HG03432 (cell line): Measurements from ENCODE around the gene EID3.

ENCODE experiments used
- ATAC-seq: cut with Tn5 transposase; IDR thresholded peaks from one replicate; pipeline ENCODE4 v1.9.1; 2021; ENCODE audit warnings: mild to moderate bottlenecking, moderate library complexity; ENCODE audit not compliant: unreplicated experiment

EID3 gene

DNA sequence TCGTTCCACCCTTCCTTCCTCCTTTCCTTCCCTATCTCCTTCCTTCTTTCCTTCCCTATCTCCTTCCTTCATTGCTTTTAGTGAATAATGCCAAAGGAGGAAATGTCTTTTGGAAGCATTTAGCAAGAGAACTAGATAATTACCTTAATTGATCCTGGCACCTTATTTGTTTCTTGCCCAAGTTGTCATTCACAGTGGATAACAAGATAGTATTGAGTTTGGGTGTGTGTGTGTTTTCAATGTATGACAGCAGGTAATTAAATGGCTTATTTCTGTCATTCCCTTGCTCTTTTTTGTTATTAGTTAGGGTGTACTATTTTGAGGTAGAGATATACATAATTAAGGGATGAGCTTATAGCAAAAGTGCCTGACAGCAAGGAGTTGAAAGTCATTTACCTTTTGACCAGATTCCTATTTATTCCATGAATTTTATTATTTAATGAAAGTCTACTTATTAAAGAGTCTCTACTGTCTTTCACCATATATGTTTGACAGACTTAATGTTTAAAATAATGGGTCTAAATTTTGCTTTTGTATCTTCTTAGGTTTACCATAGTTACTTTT lies 30.2 kb downstream of the EID3 start:
- no peak for ATAC-seq

DNA sequence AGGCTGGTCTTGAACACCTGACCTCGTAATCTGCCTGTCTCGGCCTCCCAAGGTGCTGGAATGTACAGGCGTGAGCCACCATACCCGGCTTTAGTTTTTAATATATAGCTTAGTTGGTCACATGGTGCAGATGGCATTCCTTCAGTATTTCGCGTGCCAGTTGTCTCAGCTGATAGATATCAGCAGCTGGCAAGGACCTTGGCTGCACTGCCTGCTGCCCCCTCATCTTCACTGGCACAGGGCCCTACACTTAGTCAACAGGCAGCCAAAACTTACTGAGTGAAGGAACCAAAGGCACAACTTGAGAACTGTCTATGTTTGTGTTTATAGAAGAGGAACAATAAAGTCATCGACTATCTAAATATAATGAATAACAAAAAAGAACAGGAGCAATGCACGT lies 31.0 kb downstream of the EID3 start:
- no peak for ATAC-seq

DNA sequence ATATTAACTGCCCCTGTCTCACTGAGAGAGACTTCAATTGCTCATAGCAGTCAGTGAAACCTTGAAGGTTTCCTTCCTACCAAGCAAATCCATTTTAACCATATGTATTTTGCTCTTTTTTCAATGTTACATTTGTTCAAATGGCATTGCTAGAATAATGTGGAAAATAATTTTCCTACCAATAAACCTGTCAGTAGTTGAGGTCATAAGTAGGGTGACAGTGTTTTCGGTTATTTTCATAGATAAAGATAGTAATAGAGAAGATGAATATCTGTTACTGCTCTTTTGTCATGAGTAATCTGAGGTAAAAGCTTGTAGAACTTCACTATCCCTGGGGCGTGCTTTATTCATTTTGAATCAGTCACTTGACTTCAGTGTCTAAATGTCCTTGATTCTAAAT lies 32.6 kb downstream of the EID3 start:
- no peak for ATAC-seq

DNA sequence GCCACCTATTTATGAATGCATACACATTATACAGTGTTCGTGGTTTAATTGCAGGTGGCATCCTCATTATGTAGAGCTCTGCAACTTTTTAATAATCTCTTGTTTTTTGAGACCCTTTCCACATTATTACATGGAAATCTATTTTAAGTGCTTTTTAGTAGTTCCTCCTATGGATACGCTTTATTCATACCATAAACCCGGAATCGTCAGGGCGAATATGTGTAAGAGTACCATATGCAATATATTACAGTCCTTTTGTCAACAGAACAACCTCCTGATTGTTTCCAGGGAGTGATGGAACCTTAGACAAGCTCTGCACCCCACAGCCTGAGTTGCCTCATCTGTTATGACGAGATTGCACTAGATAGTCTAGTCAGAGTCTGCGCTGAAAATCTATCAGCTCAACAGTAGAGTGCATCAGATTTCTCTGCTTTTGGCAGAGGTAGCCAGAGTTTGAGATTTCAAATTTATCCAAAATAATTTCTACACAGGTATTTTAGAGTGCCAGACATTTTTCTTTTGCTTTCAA lies 33.6 kb downstream of the EID3 start:
- ATAC-seq, result no peak

DNA sequence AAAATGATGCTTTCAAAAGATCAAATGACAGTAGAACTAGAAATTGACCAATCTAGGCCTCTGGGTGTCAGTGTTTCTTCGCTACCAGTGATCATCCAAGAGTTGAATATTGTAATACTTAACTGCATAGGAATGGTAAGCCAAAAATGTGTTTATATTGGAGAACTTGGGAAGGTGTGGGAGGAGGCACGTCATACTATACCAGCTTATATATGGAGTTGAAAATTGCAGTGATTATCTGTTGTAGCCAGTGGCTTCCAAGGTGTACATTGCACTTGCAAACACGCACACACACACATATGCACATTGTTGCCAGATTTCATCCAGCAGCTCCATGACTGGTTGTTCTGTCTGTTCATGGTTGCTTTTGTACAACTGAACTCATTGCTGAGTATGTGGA lies 36.1 kb downstream of the EID3 start:
- no peak for ATAC-seq

DNA sequence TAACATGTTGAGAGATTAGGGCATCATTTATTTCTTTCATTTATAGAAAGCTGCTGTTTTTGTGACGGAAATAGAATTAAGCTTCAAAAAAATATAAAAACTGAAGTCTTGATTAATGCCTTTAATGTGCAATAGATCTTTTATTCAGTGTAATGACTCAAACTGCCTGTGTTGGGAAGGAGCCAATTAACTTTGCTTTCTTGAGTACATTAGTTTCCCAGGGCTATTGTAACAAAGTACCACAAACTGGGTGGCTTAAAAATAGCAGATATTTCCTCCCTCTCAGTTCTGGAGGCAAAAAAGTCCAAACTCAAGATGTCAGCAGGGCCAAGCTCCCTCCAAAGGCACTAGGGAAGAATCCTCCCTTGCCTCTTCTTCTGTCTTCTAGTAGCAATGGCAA lies 36.6 kb downstream of the EID3 start:
- no peak for ATAC-seq

DNA sequence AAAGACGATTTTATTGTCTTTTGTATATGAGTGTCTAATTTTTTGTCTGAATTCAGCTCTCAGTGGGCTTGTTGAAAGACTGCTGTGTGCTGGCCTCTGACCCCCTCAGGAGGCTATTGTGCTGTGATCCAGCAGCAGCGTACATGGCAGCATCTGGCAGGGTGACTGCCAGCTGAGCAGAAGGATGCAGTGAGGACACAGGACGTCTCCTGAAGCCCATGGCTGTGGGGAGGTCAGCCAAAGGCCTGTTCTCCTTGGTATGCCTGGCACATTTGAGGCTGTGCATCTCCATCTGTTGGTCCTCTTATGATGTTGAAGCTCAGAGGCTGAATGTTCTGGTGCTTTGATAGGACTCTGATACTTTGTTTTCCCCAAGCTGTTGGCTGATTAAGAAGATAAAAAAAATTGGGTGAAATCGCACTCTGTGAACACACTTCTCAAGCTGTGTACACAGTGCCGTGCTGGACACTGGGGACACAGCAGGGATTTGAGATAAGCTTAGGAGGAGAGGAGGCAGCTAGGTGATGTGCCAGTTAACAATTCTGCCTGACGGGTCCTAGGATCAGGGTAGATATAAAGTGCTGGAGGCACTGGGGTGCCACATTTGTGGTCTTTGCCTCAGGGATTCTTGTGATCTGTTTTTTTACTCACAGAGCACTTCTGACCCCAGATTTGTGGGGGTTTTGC lies 37.5 kb downstream of the EID3 start:
- ATAC-seq, result no peak

DNA sequence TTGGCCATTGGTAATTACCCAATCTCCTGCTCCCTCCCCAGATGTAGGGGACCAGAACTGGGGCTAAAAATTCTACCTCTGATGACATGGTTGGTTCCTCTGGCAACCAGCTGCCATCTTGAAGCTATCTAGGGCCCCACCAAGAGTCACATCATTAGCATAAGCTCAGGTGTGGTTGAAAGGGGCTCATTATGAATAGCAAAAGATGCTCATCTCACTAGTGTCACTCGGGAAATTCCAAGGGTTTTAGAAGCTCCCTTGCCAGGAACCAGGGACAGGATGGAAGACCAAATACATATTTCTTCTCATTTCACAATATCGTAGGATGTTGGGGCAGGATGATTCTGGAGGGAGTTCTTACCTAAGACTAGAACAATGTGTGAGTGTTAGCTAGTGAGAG lies 38.6 kb downstream of the EID3 start:
- no peak for ATAC-seq

DNA sequence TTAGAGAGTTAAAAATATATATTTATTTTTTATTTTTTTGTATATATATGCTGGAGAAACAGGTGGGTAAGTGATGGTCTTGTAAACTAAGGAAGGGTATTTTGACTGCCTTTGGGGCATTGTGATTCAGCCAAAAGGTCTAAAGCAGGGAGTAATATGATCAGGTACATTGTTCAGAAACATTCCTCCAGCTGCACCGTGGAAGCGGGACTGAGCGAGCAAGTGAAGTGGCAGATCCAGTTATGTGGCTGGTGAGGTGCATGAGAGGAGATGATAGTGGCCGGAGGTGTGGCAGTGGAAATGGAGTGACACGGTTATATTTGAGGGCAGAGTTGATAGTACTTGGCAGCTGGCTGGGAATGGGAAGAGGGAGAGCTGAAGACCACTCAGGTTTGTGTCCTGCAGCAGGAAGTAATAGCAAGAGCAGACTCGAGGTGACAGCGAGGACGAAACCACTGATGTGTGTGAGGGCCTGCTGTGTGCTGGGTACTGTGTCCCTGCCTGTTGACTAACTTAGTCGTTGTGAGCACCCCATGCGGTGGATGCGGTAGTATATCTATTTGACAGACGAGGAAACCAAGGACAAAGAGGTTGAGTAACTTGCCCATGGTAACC lies 39.2 kb downstream of the EID3 start:
- no peak for ATAC-seq

DNA sequence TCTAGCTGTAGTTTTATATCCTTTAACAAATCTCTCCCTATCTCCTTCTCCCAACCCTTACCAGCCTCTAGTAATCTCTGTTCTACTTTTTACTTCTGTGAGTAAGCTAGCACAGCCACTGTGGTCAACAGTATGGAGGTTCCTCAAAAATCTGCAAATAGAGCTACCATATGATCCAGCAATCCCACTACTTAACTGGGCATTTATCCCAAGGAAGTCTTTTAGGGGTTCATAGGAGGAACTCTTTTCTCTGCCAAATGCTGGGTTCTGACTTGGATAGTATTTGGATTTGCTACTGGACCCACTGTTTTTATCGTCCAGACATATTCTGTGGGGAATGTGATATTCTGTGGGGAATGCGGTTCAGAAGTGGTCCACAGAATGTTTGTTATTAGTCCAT lies 41.1 kb downstream of the EID3 start:
- ATAC-seq, result no peak

DNA sequence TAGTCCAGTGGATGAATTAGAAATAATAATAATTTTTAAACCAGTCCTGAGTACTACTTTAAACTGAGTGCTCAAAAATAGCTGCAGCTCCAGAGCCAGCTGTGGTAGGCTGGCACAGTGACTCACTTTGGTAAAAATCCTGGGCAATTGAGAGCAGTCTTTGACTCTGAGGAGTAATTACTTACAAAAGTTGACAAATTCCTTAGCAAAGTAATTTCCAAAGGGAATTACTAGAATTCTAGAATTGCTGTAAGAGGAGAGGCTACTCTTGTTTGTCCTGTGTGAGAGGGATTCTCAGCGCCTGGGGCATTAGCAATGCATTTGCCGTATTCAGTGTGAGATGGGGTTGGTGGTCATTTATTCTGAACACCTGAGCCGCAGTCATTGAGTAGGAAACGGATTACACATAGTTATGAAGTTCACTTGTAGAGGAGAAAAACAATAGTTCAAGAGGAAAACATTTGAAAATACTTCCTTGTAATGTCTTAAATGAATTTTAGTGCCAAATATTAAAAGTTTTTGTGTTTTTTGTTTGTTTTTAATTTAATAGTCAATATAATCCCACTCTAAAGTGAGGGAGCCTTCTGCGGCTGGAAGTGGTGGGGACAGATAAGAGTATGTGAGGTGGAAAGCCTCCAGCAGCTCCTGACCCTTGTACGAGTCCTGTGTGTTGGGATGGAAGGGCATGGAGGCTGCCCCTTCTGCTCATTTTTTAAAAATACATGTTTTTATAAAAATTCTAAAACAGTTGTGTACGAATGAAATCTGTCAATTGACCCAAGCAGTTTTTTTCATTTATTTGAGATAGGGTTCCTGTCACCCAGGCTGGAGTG lies 41.9 kb downstream of the EID3 start:
- ATAC-seq, result no peak

DNA sequence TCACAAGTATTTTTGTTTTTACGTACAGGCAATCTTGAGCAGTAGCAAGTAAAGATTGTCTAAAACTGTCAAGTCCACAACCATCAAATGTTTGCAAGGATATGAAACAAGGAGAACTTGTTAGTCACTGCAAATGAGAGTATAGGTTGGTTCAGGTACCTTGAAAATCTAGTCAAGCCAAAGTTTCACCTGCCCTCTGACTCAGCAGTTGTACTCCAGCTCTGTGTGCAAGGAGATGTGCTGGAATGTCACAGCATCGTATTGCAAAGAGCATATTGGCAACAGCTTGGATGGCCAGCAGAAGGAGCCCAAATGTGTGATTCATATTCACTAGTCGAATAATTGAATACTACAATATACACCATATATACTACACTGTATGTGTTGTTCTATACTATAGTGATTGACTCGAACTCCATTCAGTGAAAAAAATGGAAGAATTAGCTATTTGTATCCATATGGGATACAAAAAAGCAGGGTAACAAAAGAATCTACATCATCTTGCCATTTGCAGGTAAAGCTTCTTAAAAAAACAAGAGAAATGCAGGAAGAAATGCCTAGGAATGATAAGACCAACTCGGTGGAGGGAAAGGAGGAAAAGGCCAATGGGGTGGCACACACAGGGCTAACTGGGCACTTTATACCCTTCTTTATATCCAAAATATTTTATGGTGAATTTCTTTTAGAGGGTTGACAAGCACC lies 44.0 kb downstream of the EID3 start:
- no peak for ATAC-seq

DNA sequence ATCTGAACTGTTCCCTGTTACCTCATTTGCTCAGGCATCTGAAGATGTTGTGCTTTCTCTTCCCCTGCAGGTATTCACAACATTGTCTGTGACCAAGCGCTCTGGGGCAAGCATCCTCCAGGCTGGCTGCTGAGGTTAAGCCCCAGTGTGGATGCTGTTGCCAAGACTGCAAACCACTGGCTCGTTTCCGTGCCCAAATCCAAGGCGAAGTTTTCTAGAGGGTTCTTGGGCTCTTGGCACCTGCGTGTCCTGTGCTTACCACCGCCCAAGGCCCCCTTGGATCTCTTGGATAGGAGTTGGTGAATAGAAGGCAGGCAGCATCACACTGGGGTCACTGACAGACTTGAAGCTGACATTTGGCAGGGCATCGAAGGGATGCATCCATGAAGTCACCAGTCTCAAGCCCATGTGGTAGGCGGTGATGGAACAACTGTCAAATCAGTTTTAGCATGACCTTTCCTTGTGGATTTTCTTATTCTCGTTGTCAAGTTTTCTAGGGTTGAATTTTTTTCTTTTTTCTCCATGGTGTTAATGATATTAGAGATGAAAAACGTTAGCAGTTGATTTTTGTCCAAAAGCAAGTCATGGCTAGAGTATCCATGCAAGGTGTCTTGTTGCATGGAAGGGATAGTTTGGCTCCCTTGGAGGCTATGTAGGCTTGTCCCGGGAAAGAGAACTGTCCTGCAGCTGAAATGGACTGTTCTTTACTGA lies 44.9 kb downstream of the EID3 start:
- no peak for ATAC-seq

DNA sequence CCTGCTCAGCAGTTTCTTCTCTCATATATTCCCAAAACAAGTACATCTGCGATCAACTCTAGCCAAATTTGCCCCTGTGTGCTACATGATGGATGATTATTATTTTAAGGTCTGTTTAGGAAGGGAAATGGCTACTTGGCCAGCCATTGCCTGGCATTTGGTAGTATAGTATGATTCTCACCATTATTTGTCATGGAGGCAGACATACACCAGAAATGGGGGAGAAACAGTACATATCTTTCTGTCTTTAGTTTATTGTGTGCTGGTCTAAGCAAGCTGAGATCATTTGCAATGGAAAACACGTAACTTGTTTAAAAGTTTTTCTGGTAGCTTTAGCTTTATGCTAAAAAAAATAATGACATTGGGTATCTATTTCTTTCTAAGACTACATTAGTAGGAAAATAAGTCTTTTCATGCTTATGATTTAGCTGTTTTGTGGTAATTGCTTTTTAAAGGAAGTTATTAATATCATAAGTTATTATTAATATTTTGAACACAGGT lies 45.5 kb downstream of the EID3 start:
- ATAC-seq, result no peak

DNA sequence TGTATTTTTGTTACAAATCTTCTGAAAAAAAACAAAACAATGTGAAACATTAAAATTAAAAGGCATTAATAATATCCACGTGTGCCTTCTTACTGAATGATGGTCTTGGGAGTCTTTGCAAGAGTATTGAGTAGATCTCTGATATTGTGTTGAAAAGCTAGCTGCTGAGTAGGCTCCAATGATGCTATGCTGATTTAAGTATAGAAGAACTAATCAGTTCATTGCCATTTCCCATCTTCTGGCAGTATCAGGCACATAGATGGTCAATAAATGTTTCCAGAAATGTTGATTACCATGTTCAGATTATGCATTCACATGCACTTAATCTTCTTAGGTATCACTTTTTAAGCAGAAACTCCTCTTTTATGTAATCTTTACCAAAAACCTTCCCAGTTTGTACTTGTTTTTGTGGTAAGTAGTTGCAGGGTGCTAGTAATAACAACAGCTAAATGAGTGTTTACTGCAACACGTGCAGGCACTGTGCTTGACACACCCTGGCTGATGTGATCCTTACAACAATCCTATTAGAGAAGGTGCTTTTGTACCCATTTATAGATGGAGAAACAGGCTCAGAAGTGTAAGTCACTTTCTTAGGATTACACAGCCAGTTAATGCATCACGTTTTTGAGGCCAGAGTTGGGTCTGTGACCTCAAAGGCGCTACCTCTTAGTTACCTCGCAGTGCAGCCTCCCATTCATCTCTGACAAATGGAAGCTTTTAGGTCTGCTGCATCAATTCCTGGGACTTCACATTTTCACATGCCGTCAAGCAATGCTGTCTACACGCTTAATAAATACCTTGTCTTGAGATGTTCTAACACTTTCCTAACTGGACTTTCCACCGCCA lies 46.9 kb downstream of the EID3 start:
- no peak for ATAC-seq

DNA sequence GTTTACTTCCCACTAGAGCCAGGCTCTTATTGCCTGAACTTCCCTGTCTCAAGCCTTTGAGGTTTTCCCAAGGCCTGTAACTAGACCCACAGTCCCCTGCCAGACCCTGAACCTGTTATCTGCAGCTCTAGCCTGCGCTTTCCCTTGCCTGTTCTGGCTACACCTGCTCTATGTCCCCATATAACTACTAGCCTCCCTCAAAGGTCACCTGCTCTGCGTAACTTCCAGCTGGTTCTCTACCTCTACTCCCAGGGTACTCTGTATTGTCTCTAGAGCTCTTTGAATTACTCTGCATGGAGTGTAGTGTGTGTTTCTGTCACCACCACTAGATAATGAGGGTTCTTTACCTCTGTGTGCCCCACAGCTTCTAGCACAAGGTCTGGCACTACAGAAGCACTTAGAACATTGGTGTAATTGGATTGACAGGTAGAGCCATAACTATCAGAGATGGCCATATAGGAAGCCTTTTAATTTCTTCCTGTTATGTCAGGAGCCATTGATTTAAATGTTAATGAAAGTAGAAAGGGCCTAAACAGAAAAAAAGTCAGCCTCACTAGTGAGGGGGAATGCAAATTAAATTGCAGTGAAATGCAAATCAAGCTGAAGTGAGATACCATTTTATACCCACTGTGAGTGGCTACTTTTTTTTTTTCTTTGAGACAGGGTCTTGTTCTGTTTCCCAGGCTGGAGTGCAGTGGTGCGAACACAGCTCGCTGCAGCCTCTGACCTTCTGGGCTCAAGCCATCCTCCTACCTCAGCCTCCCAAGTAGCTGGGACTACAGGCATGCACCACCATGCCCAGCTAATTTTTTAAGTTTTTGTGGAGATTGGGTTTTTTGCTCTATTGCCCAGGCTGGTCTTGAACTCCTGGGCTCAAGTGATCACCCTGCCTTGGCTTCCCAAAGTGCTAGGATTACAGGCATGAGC lies 47.8 kb downstream of the EID3 start:
- ATAC-seq, result no peak

DNA sequence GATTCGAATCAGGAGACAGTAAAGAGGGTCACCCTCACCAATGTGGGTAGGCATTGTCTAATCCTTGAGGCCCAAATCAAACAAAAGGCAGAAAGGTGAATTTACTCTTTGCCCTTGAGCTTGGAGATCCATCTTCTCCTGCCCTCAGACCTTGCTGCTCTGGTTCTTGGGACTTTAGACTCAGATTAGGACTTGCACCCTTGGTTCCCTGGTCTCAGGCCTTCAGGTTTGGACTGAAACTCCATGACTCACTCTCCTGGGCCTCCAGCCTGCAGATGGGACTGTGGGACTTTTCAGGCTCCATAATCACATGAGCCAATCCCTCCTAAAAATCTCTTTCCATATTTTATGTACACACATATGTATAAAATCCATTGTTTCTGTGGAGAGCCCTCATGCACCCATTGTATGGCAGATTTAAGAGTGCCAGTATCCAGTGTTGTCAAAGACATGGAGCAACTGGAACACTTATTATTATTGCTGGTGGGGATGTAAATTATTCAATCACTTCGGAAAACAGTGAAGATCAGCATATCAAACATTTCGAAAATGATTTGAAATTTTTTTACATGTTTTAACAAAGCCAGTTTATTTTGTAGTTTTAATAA lies 48.7 kb downstream of the EID3 start:
- no peak for ATAC-seq
